H9 (cell line): ENCODE data around the gene TSLP. TPM values are rescaled to one million over a fixed set of nuclear protein-coding genes. Genes with fewer than 3 reads are reported as not detected.

Experiments used
- DNase-seq: peaks from one replicate; pipeline ENCODE4 v3.0.0-alpha.2; 2017
- H2AFZ ChIP-seq: one replicate; pipeline ENCODE4 v1.6.1; 2013; ENCODE audit warnings: mild to moderate bottlenecking, low read length, control low read depth, moderate library complexity
- H2AK5ac ChIP-seq: 2 replicates; pipeline ENCODE4 v1.6.1; 2013; ENCODE audit warnings: low read length, control low read depth, mixed read lengths; ENCODE audit not compliant: insufficient read length
- H2BK120ac ChIP-seq: one replicate; pipeline ENCODE4 v1.6.1; 2013; ENCODE audit warnings: low read depth, mild to moderate bottlenecking, low read length, control low read depth, inconsistent platforms; ENCODE audit not compliant: poor library complexity, severe bottlenecking
- H2BK12ac ChIP-seq: 2 replicates; pipeline ENCODE4 v1.6.1; 2013; ENCODE audit warnings: low read length, control low read depth, mixed read lengths, low read depth; ENCODE audit not compliant: insufficient read length
- H2BK15ac ChIP-seq: 2 replicates; pipeline ENCODE4 v1.6.1; 2013; ENCODE audit warnings: low read depth, low read length, control low read depth
- H2BK20ac ChIP-seq: one replicate; pipeline ENCODE4 v1.6.1; 2013; ENCODE audit warnings: low read depth, mild to moderate bottlenecking, low read length, control low read depth, inconsistent platforms; ENCODE audit not compliant: poor library complexity, severe bottlenecking
- H2BK5ac ChIP-seq: 2 replicates; pipeline ENCODE4 v1.6.1; 2013; ENCODE audit warnings: low read length, control low read depth, mixed read lengths; ENCODE audit not compliant: insufficient read length
- H3K14ac ChIP-seq: 2 replicates; pipeline ENCODE4 v1.6.1; 2013; ENCODE audit warnings: low read length, control low read depth; ENCODE audit not compliant: insufficient read depth
- H3K18ac ChIP-seq: 2 replicates; pipeline ENCODE4 v1.6.1; 2013; ENCODE audit warnings: low read depth, mild to moderate bottlenecking, mixed read lengths, low read length, control low read depth; ENCODE audit not compliant: insufficient read length
- H3K23ac ChIP-seq: 2 replicates; pipeline ENCODE4 v1.6.1; 2013; ENCODE audit warnings: low read length, control low read depth, mixed read lengths, low read depth; ENCODE audit not compliant: insufficient read length
- H3K23me2 ChIP-seq: 2 replicates; pipeline ENCODE4 v1.6.1; 2013; ENCODE audit warnings: low read depth, mild to moderate bottlenecking, mixed read lengths, low read length, control low read depth; ENCODE audit not compliant: insufficient read length, poor library complexity, severe bottlenecking
- H3K27ac ChIP-seq: 2 replicates; pipeline ENCODE4 v1.5.1; 2013; ENCODE audit warnings: low read length, control low read depth, mixed read lengths, low read depth; ENCODE audit not compliant: insufficient read length
- H3K27me3 ChIP-seq: 2 replicates; pipeline ENCODE4 v1.6.1; 2013; ENCODE audit warnings: low read length, control low read depth, inconsistent platforms; ENCODE audit not compliant: insufficient read depth
- H3K4ac ChIP-seq: 2 replicates; pipeline ENCODE4 v1.6.1; 2013; ENCODE audit warnings: low read depth, mild to moderate bottlenecking, control low read depth, inconsistent platforms, low read length, moderate library complexity
- H3K4me1 ChIP-seq: 2 replicates; pipeline ENCODE4 v1.6.1; 2013; ENCODE audit warnings: low read length, control low read depth, inconsistent platforms; ENCODE audit not compliant: insufficient read depth
- H3K4me2 ChIP-seq: 2 replicates; pipeline ENCODE4 v1.6.1; 2013; ENCODE audit warnings: low read length, control low read depth, mixed read lengths; ENCODE audit not compliant: insufficient read length, insufficient read depth
- H3K56ac ChIP-seq: 2 replicates; pipeline ENCODE4 v1.6.1; 2013; ENCODE audit warnings: low read depth, mild to moderate bottlenecking, mixed read lengths, low read length, control low read depth; ENCODE audit not compliant: insufficient read length
- H3K79me1 ChIP-seq: 2 replicates; pipeline ENCODE4 v1.6.1; 2013; ENCODE audit warnings: low read depth, mild to moderate bottlenecking, moderate library complexity, low read length, control low read depth, inconsistent platforms; ENCODE audit not compliant: insufficient read depth, poor library complexity, severe bottlenecking
- H3K79me2 ChIP-seq: 2 replicates; pipeline ENCODE4 v1.6.1; 2013; ENCODE audit warnings: low read length, control low read depth, inconsistent platforms; ENCODE audit not compliant: insufficient read depth
- H3K9ac ChIP-seq: 2 replicates; pipeline ENCODE4 v1.6.1; 2013; ENCODE audit warnings: low read length, control low read depth, mixed read lengths; ENCODE audit not compliant: insufficient read length; ENCODE audit errors: extremely low read depth
- H3K9me3 ChIP-seq: one replicate; pipeline ENCODE4 v1.6.1; 2013; ENCODE audit warnings: low read depth, low read length, inconsistent platforms; ENCODE audit not compliant: control insufficient read depth
- H3T11ph ChIP-seq: one replicate; pipeline ENCODE4 v1.6.1; 2013; ENCODE audit warnings: mild to moderate bottlenecking, low read length, control low read depth, inconsistent platforms
- H4K20me1 ChIP-seq: one replicate; pipeline ENCODE4 v1.6.1; 2013; ENCODE audit not compliant: control insufficient read depth, insufficient read length, insufficient read depth
- H4K5ac ChIP-seq: 2 replicates; pipeline ENCODE4 v1.6.1; 2013; ENCODE audit warnings: low read depth, mild to moderate bottlenecking, mixed read lengths, low read length, control low read depth; ENCODE audit not compliant: insufficient read length
- H4K8ac ChIP-seq: replicated peaks from 2 replicates; pipeline ENCODE4 v1.6.1; 2013; ENCODE audit warnings: low read length, control low read depth, mixed read lengths, low read depth; ENCODE audit not compliant: insufficient read length
- H4K91ac ChIP-seq: 2 replicates; pipeline ENCODE4 v1.6.1; 2013; ENCODE audit warnings: low read depth, mild to moderate bottlenecking, moderate library complexity, mixed read lengths, low read length, control low read depth; ENCODE audit not compliant: insufficient read length
- H3K27ac Mint-ChIP-seq, 3 experiments: 2 replicates in 2 of 3; 3 replicates in 1 of 3; pipeline ENCODE4 v1.8.0; 2020 to 2021; ENCODE audit warnings: mixed read lengths in 3 of 3, mild to moderate bottlenecking in 1 of 3, moderate library complexity in 1 of 3
- H3K27me3 Mint-ChIP-seq: 2 replicates; pipeline ENCODE4 v1.8.0; 2021; ENCODE audit warnings: low read depth, mild to moderate bottlenecking, moderate library complexity, mixed read lengths
- H3K36me3 Mint-ChIP-seq, 3 experiments: 2 replicates in 2 of 3; 3 replicates in 1 of 3; pipeline ENCODE4 v1.8.0; 2020 to 2021; ENCODE audit warnings: low read depth in 3 of 3, mixed read lengths in 3 of 3; ENCODE audit not compliant: insufficient read depth in 1 of 3
- H3K4me1 Mint-ChIP-seq, 2 experiments: 2 replicates each; pipeline ENCODE4 v1.8.0; 2020; ENCODE audit warnings: mixed read lengths in 2 of 2
- H3K4me3 Mint-ChIP-seq, 2 experiments: 2 replicates in 1 of 2; 3 replicates in 1 of 2; pipeline ENCODE4 v1.8.0; 2020 to 2021; ENCODE audit warnings: mild to moderate bottlenecking in 2 of 2, mixed read lengths in 2 of 2, moderate library complexity in 1 of 2
- H3K9me3 Mint-ChIP-seq, 2 experiments: 2 replicates in 1 of 2; 3 replicates in 1 of 2; pipeline ENCODE4 v1.8.0; 2020; ENCODE audit warnings: mild to moderate bottlenecking in 2 of 2, mixed read lengths in 2 of 2, moderate library complexity in 1 of 2
- WGBS: extraction: QIAGEN DNeasy Blood & Tissue Kit; methylation state at CpG from one replicate; pipeline ENCODE4 v1.1.7; 2013; ENCODE audit warnings: missing lambda C conversion rate, low lambda C conversion rate, mixed read lengths; ENCODE audit not compliant: insufficient read length; ENCODE audit errors: extremely low coverage; 5-methylcytosine and 5-hydroxymethylcytosine counted together
- total RNA-seq: library from RNA; stranded (reverse); gene quantifications from 2 replicates; pipeline ENCODE4 v1.2.1, GENCODE V29; 2021
- TF ChIP-seq, protein P1 (sequence below): fragments of 200-600 bp; sonication (generic); conservative IDR thresholded peaks from 3 replicates; pipeline ENCODE4 v1.8.0; 2021; ENCODE audit warnings: antibody characterized with exemption, mild to moderate bottlenecking

The TSLP gene
- total RNA-seq, 1 experiment from 2014 or later = 0.63 TPM

DNA sequence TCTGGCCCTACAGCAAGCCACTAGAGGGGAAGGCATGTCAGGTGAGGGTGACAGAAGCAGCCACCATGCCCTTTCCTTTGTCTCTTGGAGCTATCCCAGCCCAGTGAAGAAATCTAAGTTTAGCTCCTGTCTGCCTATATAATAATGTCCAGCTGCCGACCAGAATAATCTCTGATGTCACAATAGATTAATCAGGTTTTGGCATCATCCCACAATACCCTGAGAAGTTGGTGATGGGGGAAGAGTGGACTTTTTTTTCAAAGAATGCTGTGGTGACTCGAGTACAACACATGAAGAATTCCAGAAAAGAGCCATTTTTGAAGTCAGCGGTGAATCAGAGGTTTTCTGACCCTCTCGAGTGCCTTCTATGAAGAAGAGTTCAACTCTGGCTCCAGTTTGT is 1.7 kb upstream of the TSLP start:
- Histone ChIP-seq H3K27me3 (peaks cover 34% of the 10 kb centered on the region; the same call in 1 of the 2 replicates), H2BK120ac (no peak overlapping the region), H3K18ac (no peak overlapping the region), H3K79me1 (no peaks in the 10 kb centered on the region), H3K9ac (no peak overlapping the region), H3K79me2 (no peaks in the 10 kb centered on the region), H3K9me3 (no peaks in the 10 kb centered on the region), H2BK20ac (no peak overlapping the region), H3K27ac (no peak overlapping the region), H2BK5ac (no peak overlapping the region), H3K4me2 (peak overlapping the region; percentile 54), H3K23ac (no peak overlapping the region), H2BK15ac (no peak overlapping the region), H3T11ph (no peak overlapping the region), H3K23me2 (peaks cover 15% of the 10 kb centered on the region), H3K4me1 (no peaks in the 10 kb centered on the region; the same call in 1 of the 2 replicates), H2BK12ac (no peak overlapping the region), H2AK5ac (no peak overlapping the region), H4K5ac (no peak overlapping the region), H4K91ac (no peak overlapping the region), H3K56ac (no peak overlapping the region), H3K4ac (no peak overlapping the region), H3K14ac (no peak overlapping the region), H4K8ac (no peak overlapping the region), H2AFZ (no peak overlapping the region), H4K20me1 (no peaks in the 10 kb centered on the region)
- no peaks in the 10 kb centered on the region for H3K9me3 Mint-ChIP-seq
- TF ChIP-seq, protein P1, sequence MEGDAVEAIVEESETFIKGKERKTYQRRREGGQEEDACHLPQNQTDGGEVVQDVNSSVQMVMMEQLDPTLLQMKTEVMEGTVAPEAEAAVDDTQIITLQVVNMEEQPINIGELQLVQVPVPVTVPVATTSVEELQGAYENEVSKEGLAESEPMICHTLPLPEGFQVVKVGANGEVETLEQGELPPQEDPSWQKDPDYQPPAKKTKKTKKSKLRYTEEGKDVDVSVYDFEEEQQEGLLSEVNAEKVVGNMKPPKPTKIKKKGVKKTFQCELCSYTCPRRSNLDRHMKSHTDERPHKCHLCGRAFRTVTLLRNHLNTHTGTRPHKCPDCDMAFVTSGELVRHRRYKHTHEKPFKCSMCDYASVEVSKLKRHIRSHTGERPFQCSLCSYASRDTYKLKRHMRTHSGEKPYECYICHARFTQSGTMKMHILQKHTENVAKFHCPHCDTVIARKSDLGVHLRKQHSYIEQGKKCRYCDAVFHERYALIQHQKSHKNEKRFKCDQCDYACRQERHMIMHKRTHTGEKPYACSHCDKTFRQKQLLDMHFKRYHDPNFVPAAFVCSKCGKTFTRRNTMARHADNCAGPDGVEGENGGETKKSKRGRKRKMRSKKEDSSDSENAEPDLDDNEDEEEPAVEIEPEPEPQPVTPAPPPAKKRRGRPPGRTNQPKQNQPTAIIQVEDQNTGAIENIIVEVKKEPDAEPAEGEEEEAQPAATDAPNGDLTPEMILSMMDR = no peak
- DNase-seq = no peak
- no peaks in the 10 kb centered on the region for H3K36me3 Mint-ChIP-seq
- peak overlapping the region; percentile 62 to 81 for H3K4me3 Mint-ChIP-seq
- H3K27ac Mint-ChIP-seq = no peak overlapping the region
- peaks cover 81% of the 10 kb centered on the region for H3K27me3 Mint-ChIP-seq
- H3K4me1 Mint-ChIP-seq = peaks cover 18 to 21% of the 10 kb centered on the region in 2 experiments
- WGBS = no CpG with 5 or more reads among the region's 4 CpGs
